ENCODE data around the gene SLC26A5.
A peak's percentile ranks its signal among the peaks of the same experiment; 100 is the strongest.

Gene SLC26A5

DNA sequence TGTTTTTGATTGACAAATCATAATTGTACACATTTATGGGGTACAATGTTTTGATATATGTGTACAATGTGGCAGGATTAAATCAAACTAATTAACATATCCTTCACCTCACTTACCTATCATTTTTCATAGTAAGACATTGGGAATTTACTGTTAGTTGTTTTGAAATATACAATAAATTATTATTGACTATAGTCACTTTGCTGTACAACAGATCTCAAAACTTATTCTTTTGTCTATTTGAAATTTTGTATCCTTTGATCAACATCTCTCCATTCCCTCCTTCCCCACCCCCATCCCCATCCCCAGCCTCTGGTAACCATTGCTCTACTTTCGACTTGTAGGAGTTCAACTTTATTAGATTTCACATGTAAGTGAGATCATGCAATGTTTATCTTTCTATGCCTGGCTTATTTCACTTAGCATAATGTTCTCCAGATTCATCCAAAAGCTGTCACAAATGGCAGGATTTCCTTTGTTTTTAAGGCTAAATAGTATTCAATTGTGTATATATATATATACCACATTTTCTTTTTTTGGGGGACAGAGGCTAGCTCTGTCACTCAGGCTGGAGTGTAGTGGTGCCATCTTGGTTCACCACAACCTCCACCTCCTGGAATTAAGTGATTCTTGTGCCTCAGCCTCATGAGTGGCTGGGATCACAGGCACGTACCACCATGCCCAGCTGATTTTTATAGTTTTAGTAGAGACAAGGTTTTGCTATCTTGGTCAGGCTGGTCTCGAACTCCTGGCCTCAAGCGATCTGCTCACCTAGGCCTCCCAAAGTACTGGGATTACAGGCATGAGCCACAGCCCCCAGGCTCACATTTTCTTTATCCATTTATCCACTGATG, 23.3 kb upstream of the SLC26A5 start:
- no peaks in the 10 kb centered on the region for H3K79me1 ChIP-seq (ENCODE audit: low read length)
- H3K79me2 ChIP-seq (ENCODE audit: control insufficient read depth, insufficient read depth, low read length), result no peaks in the 10 kb centered on the region
- H3K23ac ChIP-seq (ENCODE audit: low read length), result no peak overlapping the region
- H3K9ac ChIP-seq (ENCODE audit: low read length), result no peak overlapping the region
- no peaks in the 10 kb centered on the region for H3K4me1 ChIP-seq (ENCODE audit: control insufficient read depth, low read depth, low read length)
- no peak for DNase-seq
- no peak overlapping the region for H2BK5ac ChIP-seq (ENCODE audit: low read length)
- no peaks in the 10 kb centered on the region for H3K36me3 ChIP-seq (ENCODE audit: control insufficient read depth, insufficient read depth, low read length)
- H4K8ac ChIP-seq (ENCODE audit: low read depth, low read length), result no peak overlapping the region
- H3K4me2 ChIP-seq (ENCODE audit: low read length), result no peak overlapping the region
- no CpG with 5 or more reads among the region's 4 CpGs for WGBS (ENCODE audit: extremely low coverage, insufficient coverage, low lambda C conversion rate)
- no peak overlapping the region for H3K4ac ChIP-seq (ENCODE audit: low read depth, low read length)
- no peak overlapping the region for H4K5ac ChIP-seq (ENCODE audit: low read length)
- H2AK5ac ChIP-seq (ENCODE audit: low read length), result no peak overlapping the region
- no peak overlapping the region for H3K27ac ChIP-seq (ENCODE audit: low read depth, low read length)
- H2BK15ac ChIP-seq (replicated peaks; ENCODE audit: low read depth), result no peak overlapping the region
- no peak overlapping the region for H3K4me3 ChIP-seq (ENCODE audit: low read length)
- H3K27me3 ChIP-seq (ENCODE audit: insufficient read depth, low read length, poor library complexity), result no peaks in the 10 kb centered on the region
- H2BK120ac ChIP-seq (ENCODE audit: low read depth, low read length), result no peak overlapping the region
- H3K18ac ChIP-seq (ENCODE audit: low read length), result no peak overlapping the region
- no peak overlapping the region for H3K56ac ChIP-seq (ENCODE audit: low read length)

DNA sequence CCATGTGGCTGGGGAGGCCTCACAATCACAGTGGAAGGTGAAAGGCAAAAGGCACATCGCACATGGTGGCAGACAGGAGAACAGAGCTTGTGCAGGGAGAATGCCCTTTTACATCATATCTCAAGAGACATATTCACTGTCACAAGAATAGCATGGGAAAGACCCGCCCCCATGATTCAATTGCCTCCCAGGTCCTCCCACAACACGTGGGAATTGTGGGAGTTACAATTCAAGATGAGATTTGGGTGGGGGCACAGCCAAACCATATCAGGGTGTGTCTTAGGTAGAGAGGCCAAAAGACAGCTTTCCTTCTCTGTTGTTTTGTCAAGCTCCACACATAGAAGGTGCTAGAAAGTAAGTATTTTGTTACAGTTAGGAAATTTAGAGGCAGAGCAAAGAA, 20.8 kb upstream of the SLC26A5 start:
- Histone ChIP-seq H2BK5ac (ENCODE audit: low read length) (no peak overlapping the region), H4K8ac (ENCODE audit: low read depth, low read length) (no peak overlapping the region), H2AK5ac (ENCODE audit: low read length) (no peak overlapping the region), H3K27ac (ENCODE audit: low read depth, low read length) (no peak overlapping the region), H4K5ac (ENCODE audit: low read length) (no peak overlapping the region), H3K79me2 (ENCODE audit: control insufficient read depth, insufficient read depth, low read length) (no peaks in the 10 kb centered on the region), H3K4me1 (ENCODE audit: control insufficient read depth, low read depth, low read length) (no peaks in the 10 kb centered on the region), H3K4me2 (ENCODE audit: low read length) (no peak overlapping the region), H2BK15ac (replicated peaks; ENCODE audit: low read depth) (no peak overlapping the region), H3K9ac (ENCODE audit: low read length) (no peak overlapping the region), H3K23ac (ENCODE audit: low read length) (no peak overlapping the region), H3K27me3 (ENCODE audit: insufficient read depth, low read length, poor library complexity) (no peaks in the 10 kb centered on the region), H3K79me1 (ENCODE audit: low read length) (no peaks in the 10 kb centered on the region), H3K56ac (ENCODE audit: low read length) (no peak overlapping the region), H3K4me3 (ENCODE audit: low read length) (no peak overlapping the region), H3K36me3 (ENCODE audit: control insufficient read depth, insufficient read depth, low read length) (no peaks in the 10 kb centered on the region), H3K4ac (ENCODE audit: low read depth, low read length) (no peak overlapping the region), H2BK120ac (ENCODE audit: low read depth, low read length) (no peak overlapping the region), H3K18ac (ENCODE audit: low read length) (no peak overlapping the region)
- WGBS (ENCODE audit: extremely low coverage, insufficient coverage, low lambda C conversion rate), result no CpG with 5 or more reads among the region's 3 CpGs
- DNase-seq, result no peak

DNA sequence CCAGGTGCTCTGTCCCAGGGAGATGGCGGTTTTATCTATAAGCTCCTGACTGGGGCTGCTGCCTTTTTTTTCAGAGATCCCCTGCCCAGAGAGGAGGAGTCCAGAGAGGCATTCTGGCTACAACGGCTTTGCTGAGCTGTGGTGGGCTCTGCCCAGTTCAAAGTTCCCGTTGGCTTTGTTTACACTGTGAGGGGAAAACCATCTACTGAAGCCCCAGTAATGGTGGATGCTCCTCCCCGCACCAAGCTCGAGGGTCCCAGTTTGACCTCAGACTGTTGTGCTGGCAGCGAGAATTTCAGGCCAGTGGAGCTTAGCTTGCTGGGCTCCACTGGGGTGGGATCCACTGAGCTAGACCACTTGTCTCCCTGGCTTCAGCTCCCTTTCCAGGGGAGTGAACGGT, 16.4 kb upstream of the SLC26A5 start:
- H3K56ac ChIP-seq (ENCODE audit: low read length), result no peak overlapping the region
- no peaks in the 10 kb centered on the region for H3K36me3 ChIP-seq (ENCODE audit: control insufficient read depth, insufficient read depth, low read length)
- H2BK15ac ChIP-seq (replicated peaks; ENCODE audit: low read depth), result no peak overlapping the region
- H4K8ac ChIP-seq (ENCODE audit: low read depth, low read length), result no peak overlapping the region
- no peak overlapping the region for H2BK120ac ChIP-seq (ENCODE audit: low read depth, low read length)
- no peak overlapping the region for H3K23ac ChIP-seq (ENCODE audit: low read length)
- no peak overlapping the region for H4K5ac ChIP-seq (ENCODE audit: low read length)
- no peak overlapping the region for H3K4me3 ChIP-seq (ENCODE audit: low read length)
- no peak overlapping the region for H3K9ac ChIP-seq (ENCODE audit: low read length)
- no peak overlapping the region for H3K18ac ChIP-seq (ENCODE audit: low read length)
- H3K4me1 ChIP-seq (ENCODE audit: control insufficient read depth, low read depth, low read length), result no peaks in the 10 kb centered on the region
- no CpG with 5 or more reads among the region's 7 CpGs for WGBS (ENCODE audit: extremely low coverage, insufficient coverage, low lambda C conversion rate)
- H3K4ac ChIP-seq (ENCODE audit: low read depth, low read length), result no peak overlapping the region
- no peak overlapping the region for H2AK5ac ChIP-seq (ENCODE audit: low read length)
- no peak overlapping the region for H2BK5ac ChIP-seq (ENCODE audit: low read length)
- H3K4me2 ChIP-seq (ENCODE audit: low read length), result no peak overlapping the region
- no peak for DNase-seq
- no peaks in the 10 kb centered on the region for H3K27me3 ChIP-seq (ENCODE audit: insufficient read depth, low read length, poor library complexity)
- H3K27ac ChIP-seq (ENCODE audit: low read depth, low read length), result no peak overlapping the region
- H3K79me1 ChIP-seq (ENCODE audit: low read length), result no peaks in the 10 kb centered on the region
- H3K79me2 ChIP-seq (ENCODE audit: control insufficient read depth, insufficient read depth, low read length), result no peaks in the 10 kb centered on the region

DNA sequence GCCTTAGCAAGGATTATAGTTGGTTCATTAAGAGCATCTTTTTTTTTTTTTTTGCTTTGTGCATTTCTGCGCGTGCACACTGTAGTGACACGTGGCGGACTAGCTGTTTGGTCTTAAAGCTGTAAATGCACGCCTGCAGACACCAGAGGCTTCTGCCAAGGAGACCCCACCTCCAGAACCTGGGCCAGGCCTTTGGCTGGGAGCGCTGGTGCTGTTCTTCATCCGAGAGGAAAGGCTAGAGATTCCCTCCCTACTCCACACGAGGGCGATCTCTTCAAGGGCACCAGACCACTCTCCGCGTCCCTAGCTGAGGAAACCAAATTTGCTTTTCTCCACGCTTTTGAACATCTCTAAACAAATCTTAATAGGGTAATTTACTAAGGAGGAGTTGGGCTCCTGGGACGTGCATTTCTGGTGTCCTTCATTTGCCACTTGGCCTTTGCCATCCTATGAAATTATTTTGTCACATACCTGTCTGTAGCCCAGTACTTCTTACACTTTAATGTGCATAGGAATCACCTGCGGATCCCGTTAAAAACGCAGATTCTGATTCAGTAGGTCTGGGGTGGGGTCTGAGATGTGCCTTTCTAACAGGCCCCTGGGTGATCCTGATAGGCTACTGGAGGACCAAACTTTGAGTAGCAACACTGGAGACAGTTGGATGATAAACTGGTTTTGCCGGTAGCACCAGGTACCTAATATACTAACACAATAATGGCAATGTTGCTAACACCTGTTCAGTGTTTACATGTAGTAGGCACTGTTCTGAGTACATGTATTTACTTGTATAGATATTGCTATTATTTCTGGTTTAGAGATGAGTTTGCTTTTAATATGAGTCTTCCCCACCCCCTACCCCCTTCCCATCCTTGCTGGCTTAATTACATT, 1.3 kb upstream of the SLC26A5 start:
- Histone ChIP-seq H3K79me2 (ENCODE audit: control insufficient read depth, insufficient read depth, low read length) (no peaks in the 10 kb centered on the region), H3K79me1 (ENCODE audit: low read length) (no peaks in the 10 kb centered on the region), H4K5ac (ENCODE audit: low read length) (no peak overlapping the region), H3K27me3 (ENCODE audit: insufficient read depth, low read length, poor library complexity) (peaks cover 9% of the 10 kb centered on the region), H3K27ac (ENCODE audit: low read depth, low read length) (no peak overlapping the region), H2BK15ac (replicated peaks; ENCODE audit: low read depth) (no peak overlapping the region), H2BK120ac (ENCODE audit: low read depth, low read length) (no peak overlapping the region), H3K23ac (ENCODE audit: low read length) (no peak overlapping the region), H3K9ac (ENCODE audit: low read length) (no peak overlapping the region), H2BK5ac (ENCODE audit: low read length) (no peak overlapping the region), H3K4me1 (ENCODE audit: control insufficient read depth, low read depth, low read length) (no peaks in the 10 kb centered on the region), H4K8ac (ENCODE audit: low read depth, low read length) (no peak overlapping the region), H3K18ac (ENCODE audit: low read length) (no peak overlapping the region), H3K4me2 (ENCODE audit: low read length) (no peak overlapping the region), H3K4ac (ENCODE audit: low read depth, low read length) (no peak overlapping the region), H3K56ac (ENCODE audit: low read length) (no peak overlapping the region), H3K4me3 (ENCODE audit: low read length) (no peak overlapping the region), H3K36me3 (ENCODE audit: control insufficient read depth, insufficient read depth, low read length) (no peaks in the 10 kb centered on the region), H2AK5ac (ENCODE audit: low read length) (no peak overlapping the region)
- no CpG with 5 or more reads among the region's 17 CpGs for WGBS (ENCODE audit: extremely low coverage, insufficient coverage, low lambda C conversion rate)
- peak; percentile 87 for DNase-seq

DNA sequence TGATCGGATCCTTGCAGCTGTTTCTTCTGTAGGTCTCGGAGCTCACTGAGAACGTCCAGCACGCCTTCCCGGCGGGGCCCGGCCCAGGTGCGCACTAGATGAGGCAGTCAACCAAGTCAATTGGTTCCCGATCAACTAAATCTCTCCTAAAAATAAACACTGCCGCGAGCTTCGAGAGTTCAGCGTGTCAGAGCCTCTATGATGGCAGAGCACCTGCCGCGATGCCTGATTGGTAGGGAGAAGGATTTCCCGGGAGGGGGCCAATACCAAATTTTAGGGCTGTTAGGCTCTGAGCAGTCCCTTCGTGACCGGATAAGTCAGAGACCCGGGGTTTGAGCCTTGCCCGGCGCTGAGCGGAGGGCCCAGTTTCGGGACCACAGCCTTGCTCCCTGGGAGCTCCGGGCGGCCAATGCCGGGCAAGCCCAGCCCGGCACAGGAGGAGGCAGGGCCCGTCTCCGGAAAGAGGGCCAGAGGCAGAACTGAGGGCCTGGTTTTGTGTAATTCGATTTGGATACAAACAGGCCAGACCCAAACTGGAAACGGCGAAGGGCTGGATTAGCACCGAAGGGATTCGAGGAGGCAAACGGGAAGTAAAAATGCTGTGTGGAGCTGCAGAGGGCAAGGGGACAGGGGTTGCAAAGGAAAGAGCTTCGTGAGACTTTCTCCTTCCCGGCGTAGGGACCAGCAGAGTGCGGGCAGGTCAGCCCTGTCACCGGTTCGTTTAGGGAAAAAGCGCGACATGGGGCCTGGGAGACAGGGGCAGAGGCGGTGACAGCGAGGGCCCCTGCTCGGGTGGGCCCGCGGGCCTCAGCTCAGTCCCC, 569 bp downstream of the SLC26A5 start:
- Histone ChIP-seq H3K36me3 (ENCODE audit: control insufficient read depth, insufficient read depth, low read length) (no peaks in the 10 kb centered on the region), H3K27ac (ENCODE audit: low read depth, low read length) (no peak overlapping the region), H3K9ac (ENCODE audit: low read length) (peak overlapping the region; percentile 20), H3K4ac (ENCODE audit: low read depth, low read length) (no peak overlapping the region), H3K4me3 (ENCODE audit: low read length) (peak overlapping the region; percentile 1), H3K79me2 (ENCODE audit: control insufficient read depth, insufficient read depth, low read length) (no peaks in the 10 kb centered on the region), H3K4me2 (ENCODE audit: low read length) (peak overlapping the region; percentile 69), H2BK120ac (ENCODE audit: low read depth, low read length) (no peak overlapping the region), H2BK5ac (ENCODE audit: low read length) (no peak overlapping the region), H3K79me1 (ENCODE audit: low read length) (no peaks in the 10 kb centered on the region), H2AK5ac (ENCODE audit: low read length) (no peak overlapping the region), H2BK15ac (replicated peaks; ENCODE audit: low read depth) (no peak overlapping the region), H3K56ac (ENCODE audit: low read length) (peak overlapping the region; percentile 58), H3K18ac (ENCODE audit: low read length) (no peak overlapping the region), H3K27me3 (ENCODE audit: insufficient read depth, low read length, poor library complexity) (peaks cover 9% of the 10 kb centered on the region), H4K8ac (ENCODE audit: low read depth, low read length) (no peak overlapping the region), H3K4me1 (ENCODE audit: control insufficient read depth, low read depth, low read length) (no peaks in the 10 kb centered on the region), H3K23ac (ENCODE audit: low read length) (no peak overlapping the region), H4K5ac (ENCODE audit: low read length) (no peak overlapping the region)
- WGBS (ENCODE audit: extremely low coverage, insufficient coverage, low lambda C conversion rate), result no CpG with 5 or more reads among the region's 48 CpGs
- DNase-seq, result peak; percentile 60

All from mesendoderm (in vitro differentiated cells).